Gastroesophageal sphincter (tissue), 4 donors: ENCODE measurements around the gene SLC6A1. TPM values are rescaled to one million over a fixed set of nuclear protein-coding genes. Genes with fewer than 3 reads are reported as not detected.
"Not testable (repeated sequence)": the region's sequence is repeated elsewhere in the genome, so short reads cannot be mapped to it uniquely, and the experiment has no call there.

Source experiments
- ATAC-seq: fragments of 150-250 bp; one replicate; pipeline ENCODE4 v1.9.1; 2016; ENCODE audit warnings: mild to moderate bottlenecking, moderate library complexity
- H3K27ac ChIP-seq, 4 donors: fragments of 200-600 bp; sonication (generic) in 3 of 4; 1 replicate in 3 of 4; 2 replicates in 1 of 4; pipeline ENCODE4 v1.5.1; 2016 to 2019
- H3K27me3 ChIP-seq: fragments of 200-600 bp; sonication (generic); one replicate; pipeline ENCODE4 v1.5.1; 2019
- H3K36me3 ChIP-seq, 2 donors: fragments of 200-600 bp; sonication (generic); one replicate each; pipeline ENCODE4 v1.5.1; 2019; ENCODE audit warnings: control low read depth in 1 of 2
- H3K4me1 ChIP-seq, 3 donors: fragments of 200-600 bp; sonication (generic); 1 replicate in 2 of 3; 2 replicates in 1 of 3; pipeline ENCODE4 v1.5.1; 2016 to 2019; ENCODE audit warnings: control low read depth in 2 of 3
- H3K4me3 ChIP-seq, 2 donors: fragments of 200-600 bp; sonication (generic); one replicate each; pipeline ENCODE4 v1.5.1; 2019; ENCODE audit warnings: mild to moderate bottlenecking in 1 of 2, moderate library complexity in 1 of 2
- H3K9me3 ChIP-seq, 3 donors: fragments of 200-600 bp; sonication (generic); one replicate each; pipeline ENCODE4 v1.5.1; 2017 to 2019; ENCODE audit warnings: control low read depth in 2 of 3
- CTCF ChIP-seq, 4 experiments: fragments of 200-600 bp in 2 of 4; fragments of 450-650 bp in 2 of 4; sonication (generic) in 1 of 4; IDR thresholded peaks; one replicate each; pipeline ENCODE4 v1.5.1; 2017 to 2019; ENCODE audit warnings: antibody characterized with exemption in 4 of 4, mild to moderate bottlenecking in 2 of 4, moderate library complexity in 2 of 4
- EP300 ChIP-seq: sonication (generic); formaldehyde crosslinking; IDR thresholded peaks from one replicate; pipeline ENCODE4 v1.6.1; 2017; ENCODE audit warnings: antibody characterized with exemption, mild to moderate bottlenecking
- POLR2A ChIP-seq, 2 donors: fragments of 450-650 bp; IDR thresholded peaks; one replicate each; pipeline ENCODE4 v1.6.1; 2017; ENCODE audit warnings: antibody characterized with exemption in 2 of 2, mild to moderate bottlenecking in 2 of 2, moderate library complexity in 1 of 2
- POLR2AphosphoS5 ChIP-seq: sonication (generic); formaldehyde crosslinking; IDR thresholded peaks from one replicate; pipeline ENCODE4 v1.6.1; 2017; ENCODE audit warnings: antibody characterized with exemption
- WGBS, 2 donors: methylation state at CpG; one replicate each; pipeline ENCODE4 v1.1.5; 2018; ENCODE audit warnings: low coverage in 1 of 2; 5-methylcytosine and 5-hydroxymethylcytosine counted together
- total RNA-seq, 4 donors: library from RNA; depleted of rRNA; stranded (reverse); fragments of >200 nt; gene quantifications; one replicate each; pipeline ENCODE4 v1.1.0, GENCODE V29; 2016

Gene SLC6A1
- total RNA-seq, 4 donors from 2014 or later, result 0.62 to 2.5 (median 0.67) TPM; not detected in 1

DNA sequence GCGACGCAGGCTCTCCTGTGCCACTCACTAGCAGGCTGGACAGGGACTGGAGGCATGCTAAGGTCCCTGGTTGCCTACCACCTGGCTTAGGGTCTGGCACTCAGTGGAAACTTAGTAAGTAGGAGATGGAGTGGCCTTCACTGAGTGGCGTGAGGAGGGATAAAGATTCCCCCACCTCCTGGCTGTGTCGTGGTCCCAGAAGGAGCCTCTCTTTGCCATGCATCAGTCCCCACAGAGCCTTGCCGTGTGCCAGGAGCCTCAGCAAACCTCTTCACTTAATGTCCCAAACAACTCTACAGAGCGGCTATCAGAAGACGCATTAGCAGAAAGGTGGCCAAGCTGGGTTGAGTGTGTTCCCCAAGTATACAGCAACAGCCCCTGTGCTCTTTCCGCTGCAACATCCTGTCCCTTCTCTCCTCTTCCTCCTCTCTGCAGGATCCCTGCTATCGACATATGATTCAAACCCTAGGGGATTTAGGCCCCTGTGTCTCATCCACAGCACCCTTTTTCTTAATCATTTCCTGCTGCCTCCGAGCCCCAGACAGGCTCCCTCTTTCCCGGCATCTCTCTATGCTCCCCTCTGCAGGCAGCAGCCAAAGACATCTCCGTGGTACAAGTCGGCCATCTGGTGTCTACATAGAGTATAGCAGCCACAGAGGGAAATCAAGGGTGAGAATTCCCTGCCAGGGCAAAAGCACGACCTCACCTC is 66.7 kb downstream of the SLC6A1 start:
- ATAC-seq, result peak; percentile 68
- TF ChIP-seq CTCF (IDR thresholded peaks at IDR 0.05), result peak; percentile 12 to 84 (median 78)
- TF ChIP-seq POLR2A (IDR thresholded peaks at IDR 0.05), result no peak
- no peak for TF ChIP-seq POLR2AphosphoS5
- no peak for TF ChIP-seq EP300
- WGBS, 2 donors, result 0 to 29% methylated on average over 1 to 7 of the region's 14 CpGs
- Histone ChIP-seq H3K4me1 (peaks cover 0 to 19% (median 6%) of the 10 kb centered on the region in 3 donors), H3K4me3 (no peak overlapping the region), H3K36me3 (no peaks in the 10 kb centered on the region), H3K27me3 (peaks cover 49% of the 10 kb centered on the region), H3K9me3 (no peaks in the 10 kb centered on the region), H3K27ac (no peak overlapping the region)

DNA sequence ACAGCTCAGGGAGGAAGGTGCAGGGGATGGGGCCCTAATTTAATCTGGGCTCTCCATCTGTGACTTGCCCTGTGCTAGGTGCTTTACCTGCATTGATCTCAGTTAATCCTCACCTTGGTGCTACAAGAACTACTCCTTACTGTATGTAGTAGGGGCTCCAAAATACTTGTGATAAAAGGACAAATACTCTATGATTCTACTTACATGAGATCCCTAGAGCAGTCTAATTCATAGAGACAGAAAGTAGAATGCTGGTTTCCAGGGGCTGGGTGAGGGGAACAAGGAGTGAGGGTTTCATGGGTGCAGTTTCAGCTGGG is 67.2 kb downstream of the SLC6A1 start:
- TF ChIP-seq EP300, result no peak
- peak in 1 of 4 experiments; percentile 1 for TF ChIP-seq CTCF (IDR thresholded peaks at IDR 0.05)
- no peak overlapping the region for H3K27ac ChIP-seq
- no peak for ATAC-seq
- no peaks in the 10 kb centered on the region for H3K36me3 ChIP-seq
- no peak overlapping the region for H3K4me3 ChIP-seq
- H3K9me3 ChIP-seq, result no peaks in the 10 kb centered on the region
- H3K4me1 ChIP-seq, result peaks cover 0 to 19% (median 6%) of the 10 kb centered on the region in 3 donors
- H3K27me3 ChIP-seq, result peaks cover 49% of the 10 kb centered on the region

DNA sequence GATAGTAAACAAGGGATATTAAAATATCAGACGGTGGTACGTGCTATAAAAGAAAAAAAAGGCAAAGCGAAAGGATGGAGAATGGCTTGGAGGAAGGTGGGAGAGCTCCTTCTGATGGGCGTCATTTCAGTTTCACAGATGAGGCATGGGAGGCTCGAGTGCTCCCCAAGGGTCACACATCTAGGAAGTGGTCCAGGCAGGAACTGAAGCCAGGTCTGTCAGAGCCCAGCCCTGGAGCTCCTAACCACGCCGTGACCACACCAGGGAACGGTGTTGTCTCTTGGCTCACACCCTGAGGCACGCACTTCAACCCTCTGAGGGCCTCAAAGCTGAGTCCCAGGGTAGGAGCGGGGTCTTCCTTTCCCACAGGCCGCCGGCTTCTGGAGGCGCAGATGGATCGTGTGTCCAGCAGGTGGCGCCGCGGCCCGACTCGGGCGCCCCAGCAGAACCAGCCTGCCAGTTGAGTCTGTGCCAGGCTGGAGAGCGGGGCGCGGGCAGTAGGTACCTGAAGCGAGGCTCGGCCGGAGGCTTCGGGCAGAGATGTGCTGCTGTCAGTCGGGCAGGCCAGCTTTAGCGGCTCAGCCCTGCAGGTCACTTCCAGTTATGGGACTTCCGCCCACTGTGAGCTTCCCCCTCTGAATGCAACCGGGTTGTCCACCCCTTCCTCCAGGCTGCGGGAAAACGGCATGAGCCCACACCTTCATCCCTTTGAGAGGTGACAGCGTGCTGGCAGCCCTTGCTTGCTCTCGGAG is 68.1 kb downstream of the SLC6A1 start:
- Histone ChIP-seq H3K27ac (peak overlapping the region in 1 of 4 donors; percentile 8), H3K36me3 (no peaks in the 10 kb centered on the region)
- peak; percentile 72 for ATAC-seq

DNA sequence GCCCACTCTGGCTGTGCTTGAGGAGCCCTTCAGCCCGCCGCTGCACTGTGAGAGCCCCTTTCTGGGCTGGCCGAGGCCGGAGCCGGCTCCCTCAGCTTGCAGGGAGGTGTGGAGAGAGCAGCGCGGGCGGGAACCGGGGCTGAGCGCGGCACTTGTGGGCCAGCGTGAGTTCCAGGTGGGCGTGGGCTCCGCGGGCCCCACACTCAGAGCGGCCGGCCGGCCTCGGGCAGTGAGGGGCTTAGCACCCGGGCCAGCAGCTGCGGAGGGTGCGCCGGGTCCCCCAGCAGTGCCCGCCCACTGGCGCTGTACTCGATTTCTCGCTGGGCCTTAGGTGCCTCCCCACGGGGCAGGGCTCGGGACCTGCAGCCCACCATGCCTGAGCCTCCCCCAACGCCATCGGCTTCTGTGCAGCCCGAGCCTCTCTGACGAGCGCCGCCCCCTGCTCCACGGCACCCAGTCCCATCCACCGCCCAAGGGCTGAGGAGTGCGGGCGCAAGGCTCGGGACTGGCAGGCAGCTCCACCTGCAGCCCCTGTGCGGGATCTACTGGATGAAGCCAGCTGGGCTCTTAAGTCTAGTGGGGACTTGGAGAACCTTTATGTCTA is 68.8 kb downstream of the SLC6A1 start:
- peak overlapping the region in 1 of 2 donors; percentile 32 for H3K4me3 ChIP-seq
- H3K9me3 ChIP-seq, ATAC-seq, H3K36me3 ChIP-seq, H3K27ac ChIP-seq: not testable (repeated sequence)
- H3K4me1 ChIP-seq, result peaks cover 0 to 19% (median 6%) of the 10 kb centered on the region in 3 donors
- WGBS, 2 donors, result no CpG with 5 or more reads among the region's 41 CpGs
- peaks cover 35% of the 10 kb centered on the region for H3K27me3 ChIP-seq

More for the DNA sequence above, 68.1 kb downstream of the SLC6A1 start:
- Histone ChIP-seq H3K9me3 (no peaks in the 10 kb centered on the region), H3K4me3 (peak overlapping the region in 1 of 2 donors; percentile 32), H3K4me1 (peaks cover 0 to 19% (median 6%) of the 10 kb centered on the region in 3 donors), H3K27me3 (peaks cover 40% of the 10 kb centered on the region)
- TF ChIP-seq POLR2AphosphoS5 (peak; percentile 50), CTCF (IDR thresholded peaks at IDR 0.05) (peak; percentile 83 to 95 (median 87)), POLR2A (IDR thresholded peaks at IDR 0.05) (no peak), EP300 (no peak)
- 42% methylated on average over 6 to 9 of the region's 35 CpGs for WGBS, 2 donors

DNA sequence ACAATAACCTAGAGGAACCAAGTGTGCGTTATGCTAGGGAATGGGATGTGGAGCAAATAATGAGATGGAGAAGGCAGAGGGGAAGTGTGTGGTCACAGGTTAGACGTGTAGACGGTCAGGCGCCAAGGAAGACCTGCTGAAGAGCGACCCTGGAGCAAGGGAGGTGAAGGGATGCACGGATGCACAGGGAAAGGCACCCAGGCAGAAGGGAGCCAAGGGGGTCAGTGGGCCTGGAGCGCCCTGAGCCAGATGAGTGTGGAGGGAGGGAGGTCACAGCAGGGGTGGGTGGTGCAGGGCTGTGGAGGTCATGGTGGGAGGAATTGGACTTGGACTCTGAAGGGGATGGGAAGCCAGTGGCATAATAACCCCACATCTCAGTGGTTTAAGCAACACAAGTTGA is 70.2 kb downstream of the SLC6A1 start:
- 86 to 91% methylated on average over 4 to 6 of the region's 7 CpGs for WGBS, 2 donors
- Histone ChIP-seq H3K4me3 (no peak overlapping the region), H3K27me3 (peaks cover 22% of the 10 kb centered on the region), H3K9me3 (peaks cover 0 to 3% (median 0%) of the 10 kb centered on the region in 3 donors), H3K4me1 (peaks cover 0 to 19% (median 6%) of the 10 kb centered on the region in 3 donors), H3K36me3 (no peaks in the 10 kb centered on the region), H3K27ac (no peak overlapping the region)
- TF ChIP-seq POLR2AphosphoS5 (no peak), POLR2A (IDR thresholded peaks at IDR 0.05) (no peak), CTCF (IDR thresholded peaks at IDR 0.05) (no peak), EP300 (no peak)
- no peak for ATAC-seq
